Spinal cord (tissue), 10 donors: ENCODE data around the gene LYG1. TPM values are rescaled to one million over a fixed set of nuclear protein-coding genes. Genes with fewer than 3 reads are reported as not detected.
"Not testable (repeated sequence)": the region's sequence is repeated elsewhere in the genome, so short reads cannot be mapped to it uniquely, and the experiment has no call there.

Source experiments
- DNase-seq, 6 donors: peaks; one replicate each; pipeline versions ENCODE4 v3.0.0 to v3.0.0-alpha.2; 2013 to 2015; ENCODE audit warnings: low spot score in 6 of 6, low read depth in 4 of 6
- H3K27ac ChIP-seq: one replicate; pipeline ENCODE4 v1.5.1; 2013; ENCODE audit warnings: low read depth, low read length, control low read depth
- H3K27me3 ChIP-seq: one replicate; pipeline ENCODE4 v1.6.1; 2013; ENCODE audit warnings: low read length; ENCODE audit not compliant: control insufficient read depth, insufficient read depth
- H3K36me3 ChIP-seq: one replicate; pipeline ENCODE4 v1.6.1; 2013; ENCODE audit warnings: low read length; ENCODE audit not compliant: control insufficient read depth, insufficient read depth
- H3K4me1 ChIP-seq: one replicate; pipeline ENCODE4 v1.6.1; 2013; ENCODE audit warnings: low read length; ENCODE audit not compliant: control insufficient read depth, insufficient read depth
- H3K4me3 ChIP-seq: one replicate; pipeline ENCODE4 v1.5.1; 2013; ENCODE audit warnings: low read depth, low read length, control low read depth
- H3K9me3 ChIP-seq: one replicate; pipeline ENCODE4 v1.6.1; 2013; ENCODE audit warnings: low read length; ENCODE audit not compliant: control insufficient read depth, insufficient read depth
- WGBS: methylation state at CpG from one replicate; pipeline ENCODE4 v1.1.5; 2013; ENCODE audit warnings: missing lambda C conversion rate; ENCODE audit not compliant: insufficient coverage; 5-methylcytosine and 5-hydroxymethylcytosine counted together
- long read RNA-seq, 4 donors: transcript quantifications; one replicate each; lab custom pipeline, GENCODE V29; 2026
- polyA plus RNA-seq, 2 donors: library from polyadenylated mRNA; unstranded; fragments of 120-200 nt; gene quantifications; one replicate each; pipeline ENCODE4 v1.2.1, GENCODE V29; 2013; ENCODE audit not compliant: insufficient read length in 2 of 2
- total RNA-seq, 2 donors: library from RNA; depleted of rRNA in 1 of 2; stranded (reverse); fragments of 120-200 nt in 1 of 2; fragments of >200 nt in 1 of 2; gene quantifications; one replicate each; pipeline versions ENCODE4 v1.2.3 to v1.2.4, GENCODE V29; 2013 to 2014
- donor health status: healthy.

The LYG1 gene
- total RNA-seq (1 to 10 TPM in 1 of 2 donors, under 1 TPM in 1; 0.69 to 2.1 TPM), polyA plus RNA-seq (1 to 10 TPM; 1.7 to 3.0 TPM)
- long read RNA-seq, donor 1: 0 reads
- long read RNA-seq, donor 2: 0 reads
- long read RNA-seq, donor 3: 0 reads
- long read RNA-seq, donor 4: 0 reads

GRCh38 chr2:99301097-99301496, at the start of gene LYG1:
TSS of gene LYG1 (minus strand) at chr2:99301197. CDS start at chr2:99295670, 5,527 bp downstream.
- not testable (repeated sequence) for H3K9me3 ChIP-seq, H3K4me3 ChIP-seq, H3K27me3 ChIP-seq, H3K36me3 ChIP-seq, H3K27ac ChIP-seq, DNase-seq, H3K4me1 ChIP-seq
- no CpG with 5 or more reads among the region's 2 CpGs for WGBS

GRCh38 chr2:99350194-99350593, 49.2 kb upstream of the LYG1 start:
- no peaks in the 10 kb centered on the region for H3K27me3 ChIP-seq
- H3K36me3 ChIP-seq: no peaks in the 10 kb centered on the region
- H3K4me1 ChIP-seq: no peaks in the 10 kb centered on the region
- no peaks in the 10 kb centered on the region for H3K9me3 ChIP-seq
- no peak for DNase-seq
- no peak overlapping the region for H3K4me3 ChIP-seq
- H3K27ac ChIP-seq: no peak overlapping the region

- H3K4me1 ChIP-seq: no peaks in the 10 kb centered on the region
- WGBS: 100% methylated on average over 2 of the region's 3 CpGs
- H3K4me3 ChIP-seq: no peak overlapping the region
- no peaks in the 10 kb centered on the region for H3K9me3 ChIP-seq
- no peak overlapping the region for H3K27ac ChIP-seq
- no peak for DNase-seq
- no peaks in the 10 kb centered on the region for H3K27me3 ChIP-seq
- no peaks in the 10 kb centered on the region for H3K36me3 ChIP-seq
Measured at GRCh38 chr2:99348173-99348572, 47.2 kb upstream of the LYG1 start.

GRCh38 chr2:99346218-99346617, 45.2 kb upstream of the LYG1 start:
- H3K4me1 ChIP-seq: no peaks in the 10 kb centered on the region
- no peak overlapping the region for H3K27ac ChIP-seq
- no peaks in the 10 kb centered on the region for H3K9me3 ChIP-seq
- no peak for DNase-seq
- H3K27me3 ChIP-seq: no peaks in the 10 kb centered on the region
- no peaks in the 10 kb centered on the region for H3K36me3 ChIP-seq
- no peak overlapping the region for H3K4me3 ChIP-seq

GRCh38 chr2:99345446-99345845, 44.4 kb upstream of the LYG1 start:
- H3K4me3 ChIP-seq, H3K36me3 ChIP-seq, H3K27ac ChIP-seq, H3K27me3 ChIP-seq, DNase-seq, H3K9me3 ChIP-seq, H3K4me1 ChIP-seq: not testable (repeated sequence)
- 97% methylated on average over 5 of the region's 7 CpGs for WGBS

GRCh38 chr2:99342536-99342935, 41.5 kb upstream of the LYG1 start:
- DNase-seq: no peak
- H3K4me3 ChIP-seq: no peak overlapping the region
- no CpG with 5 or more reads among the region's 2 CpGs for WGBS
- no peaks in the 10 kb centered on the region for H3K36me3 ChIP-seq
- no peaks in the 10 kb centered on the region for H3K9me3 ChIP-seq
- no peaks in the 10 kb centered on the region for H3K27me3 ChIP-seq
- H3K27ac ChIP-seq: no peak overlapping the region
- peaks cover 2% of the 10 kb centered on the region for H3K4me1 ChIP-seq

- WGBS: 93% methylated on average over 3 of the region's 8 CpGs
- Histone ChIP-seq H3K36me3 (no peaks in the 10 kb centered on the region), H3K27me3 (no peaks in the 10 kb centered on the region), H3K9me3 (no peaks in the 10 kb centered on the region), H3K4me1 (peaks cover 2% of the 10 kb centered on the region), H3K4me3 (no peak overlapping the region), H3K27ac (no peak overlapping the region)
- no peak for DNase-seq
Measured at GRCh38 chr2:99340669-99341236, 39.8 kb upstream of the LYG1 start.

- Histone ChIP-seq H3K36me3 (no peaks in the 10 kb centered on the region), H3K27me3 (no peaks in the 10 kb centered on the region), H3K27ac (peak overlapping the region; percentile 64), H3K4me1 (peaks cover 7% of the 10 kb centered on the region), H3K9me3 (no peaks in the 10 kb centered on the region), H3K4me3 (peak overlapping the region; percentile 93)
- 40% methylated on average over 1 of the region's 17 CpGs for WGBS
- no peak for DNase-seq
Measured at GRCh38 chr2:99338029-99338585, 37.1 kb upstream of the LYG1 start.

- H3K9me3 ChIP-seq: no peaks in the 10 kb centered on the region
- peak; percentile 89 to 99 (median 93) for DNase-seq
- no peaks in the 10 kb centered on the region for H3K27me3 ChIP-seq
- H3K27ac ChIP-seq: peak within 1 kb of the TSS; percentile 92
- WGBS: under 1% methylated on average over 83 of the region's 87 CpGs
- H3K4me1 ChIP-seq: peaks cover 7% of the 10 kb centered on the region
- H3K4me3 ChIP-seq: peak within 1 kb of the TSS; percentile 93
- no peaks in the 10 kb centered on the region for H3K36me3 ChIP-seq
Measured at GRCh38 chr2:99337113-99338028, 36.4 kb upstream of the LYG1 start, which contains the start of gene EIF5B. TSS of gene EIF5B (plus strand) at chr2:99337389. CDS start at chr2:99337555, 166 bp downstream.
